ENCODE data around the gene ARID5B. TPM values are rescaled to one million over a fixed set of nuclear protein-coding genes. Genes with fewer than 3 reads are reported as not detected.

The ARID5B gene
- polyA plus RNA-seq, 1 donor from 2014 or later: 2.1 TPM

DNA sequence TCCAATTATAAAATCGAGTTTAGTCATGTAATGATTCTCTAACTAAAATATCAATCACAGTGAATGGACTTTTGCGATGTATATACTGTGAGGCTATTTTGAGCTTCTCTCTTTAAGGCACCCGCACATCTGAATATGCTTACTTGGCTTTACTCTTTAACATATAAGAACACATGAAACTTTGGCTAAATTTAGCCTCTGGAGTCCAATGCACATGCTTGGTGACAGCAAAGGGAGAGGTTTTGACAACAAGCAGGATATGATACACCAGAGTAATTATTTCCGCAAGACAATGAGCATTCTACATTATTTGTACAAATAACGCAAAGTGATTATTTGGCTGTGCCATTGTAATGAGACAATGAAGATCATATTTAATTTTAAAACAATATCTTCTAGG, 72.4 kb downstream of the ARID5B start:
- no peaks in the 10 kb centered on the region for H3K36me3 ChIP-seq (ENCODE audit: insufficient read depth, low read length)
- TF ChIP-seq EZH2 (IDR thresholded peaks at IDR 0.05; ENCODE audit: borderline replicate concordance, insufficient read depth, low read length, poor library complexity, severe bottlenecking): no peak
- TF ChIP-seq, protein P1, sequence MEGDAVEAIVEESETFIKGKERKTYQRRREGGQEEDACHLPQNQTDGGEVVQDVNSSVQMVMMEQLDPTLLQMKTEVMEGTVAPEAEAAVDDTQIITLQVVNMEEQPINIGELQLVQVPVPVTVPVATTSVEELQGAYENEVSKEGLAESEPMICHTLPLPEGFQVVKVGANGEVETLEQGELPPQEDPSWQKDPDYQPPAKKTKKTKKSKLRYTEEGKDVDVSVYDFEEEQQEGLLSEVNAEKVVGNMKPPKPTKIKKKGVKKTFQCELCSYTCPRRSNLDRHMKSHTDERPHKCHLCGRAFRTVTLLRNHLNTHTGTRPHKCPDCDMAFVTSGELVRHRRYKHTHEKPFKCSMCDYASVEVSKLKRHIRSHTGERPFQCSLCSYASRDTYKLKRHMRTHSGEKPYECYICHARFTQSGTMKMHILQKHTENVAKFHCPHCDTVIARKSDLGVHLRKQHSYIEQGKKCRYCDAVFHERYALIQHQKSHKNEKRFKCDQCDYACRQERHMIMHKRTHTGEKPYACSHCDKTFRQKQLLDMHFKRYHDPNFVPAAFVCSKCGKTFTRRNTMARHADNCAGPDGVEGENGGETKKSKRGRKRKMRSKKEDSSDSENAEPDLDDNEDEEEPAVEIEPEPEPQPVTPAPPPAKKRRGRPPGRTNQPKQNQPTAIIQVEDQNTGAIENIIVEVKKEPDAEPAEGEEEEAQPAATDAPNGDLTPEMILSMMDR (IDR thresholded peaks at IDR 0.05; ENCODE audit: poor library complexity, severe bottlenecking): no peak
- no peak for TF ChIP-seq REST (IDR thresholded peaks at IDR 0.05; ENCODE audit: borderline replicate concordance)
- TF ChIP-seq SMC3 (conservative IDR thresholded peaks at IDR 0.05; ENCODE audit: poor library complexity): no peak
- TF ChIP-seq TAF1 (IDR thresholded peaks at IDR 0.05; ENCODE audit: low read depth): no peak
- no peak for TF ChIP-seq MXI1 (conservative IDR thresholded peaks at IDR 0.05; ENCODE audit: poor library complexity, severe bottlenecking)
- no peaks in the 10 kb centered on the region for H3K27me3 ChIP-seq (ENCODE audit: insufficient read depth, low read depth, low read length)
- H4K20me1 ChIP-seq (ENCODE audit: insufficient read depth): no peaks in the 10 kb centered on the region
- H3K79me2 ChIP-seq (replicated peaks; ENCODE audit: insufficient read depth, low read length): no peaks in the 10 kb centered on the region
- no peak overlapping the region for H3K4me3 ChIP-seq (ENCODE audit: low read length)
- no peak overlapping the region for H2AFZ ChIP-seq (ENCODE audit: low read depth, low read length)
- H3K9me3 ChIP-seq (ENCODE audit: low read length): no peaks in the 10 kb centered on the region
- H3K4me2 ChIP-seq (ENCODE audit: low read length): no peak overlapping the region
- no peak overlapping the region for H3K27ac ChIP-seq (ENCODE audit: low read length)
- no peaks in the 10 kb centered on the region for H3F3A ChIP-seq (ENCODE audit: insufficient read depth, low read length, poor library complexity, severe bottlenecking)
- no peak overlapping the region for H3K9ac ChIP-seq (ENCODE audit: low read length)
- H3K9me2 ChIP-seq (ENCODE audit: insufficient read depth, low read length): no peaks in the 10 kb centered on the region

GRCh38 chr10:61974601-61975390, 73.3 kb downstream of the ARID5B start:
- H3K4me2 ChIP-seq (ENCODE audit: low read length): no peak overlapping the region
- no peaks in the 10 kb centered on the region for H3K79me2 ChIP-seq (replicated peaks; ENCODE audit: insufficient read depth, low read length)
- H3K9ac ChIP-seq (ENCODE audit: low read length): no peak overlapping the region

More at GRCh38 chr10:61974601-61975390, 73.3 kb downstream of the ARID5B start:
- Histone ChIP-seq H3K9me3 (ENCODE audit: low read length) (no peaks in the 10 kb centered on the region), H3K36me3 (ENCODE audit: insufficient read depth, low read length) (no peaks in the 10 kb centered on the region), H3F3A (ENCODE audit: insufficient read depth, low read length, poor library complexity, severe bottlenecking) (no peaks in the 10 kb centered on the region), H4K20me1 (ENCODE audit: insufficient read depth) (no peaks in the 10 kb centered on the region), H3K4me3 (ENCODE audit: low read length) (no peak overlapping the region), H3K27ac (ENCODE audit: low read length) (no peak overlapping the region), H3K9me2 (ENCODE audit: insufficient read depth, low read length) (no peaks in the 10 kb centered on the region), H3K27me3 (ENCODE audit: insufficient read depth, low read depth, low read length) (no peaks in the 10 kb centered on the region), H2AFZ (ENCODE audit: low read depth, low read length) (no peak overlapping the region)
- TF ChIP-seq POLR2AphosphoS5 (IDR thresholded peaks at IDR 0.05) (no peak), SMC3 (conservative IDR thresholded peaks at IDR 0.05; ENCODE audit: poor library complexity) (no peak), EP300 (conservative IDR thresholded peaks at IDR 0.05; ENCODE audit: poor library complexity, severe bottlenecking) (no peak), RAD21 (conservative IDR thresholded peaks at IDR 0.05) (no peak), REST (IDR thresholded peaks at IDR 0.05; ENCODE audit: borderline replicate concordance) (no peak), MXI1 (conservative IDR thresholded peaks at IDR 0.05; ENCODE audit: poor library complexity, severe bottlenecking) (no peak), EZH2 (IDR thresholded peaks at IDR 0.05; ENCODE audit: borderline replicate concordance, insufficient read depth, low read length, poor library complexity, severe bottlenecking) (no peak), TAF1 (IDR thresholded peaks at IDR 0.05; ENCODE audit: low read depth) (no peak)
- TF ChIP-seq, protein P1 (IDR thresholded peaks at IDR 0.05; ENCODE audit: poor library complexity, severe bottlenecking): no peak

Data from neural cell (in vitro differentiated cells).